Right lobe of liver (tissue), 6 donors: ENCODE measurements around the gene CD58. TPM values are rescaled to one million over a fixed set of nuclear protein-coding genes. Genes with fewer than 3 reads are reported as not detected.
A peak's percentile ranks its signal among the peaks of the same experiment; 100 is the strongest.

ENCODE experiments used
- ATAC-seq, 4 donors: fragments of 200-7000 bp; cut with Tn5 transposase; one replicate each; pipeline ENCODE4 v1.9.1; 2020; ENCODE audit warnings: mild to moderate bottlenecking in 4 of 4, moderate library complexity in 4 of 4
- DNase-seq, 3 donors: peaks; one replicate each; pipeline ENCODE4 v3.0.0-alpha.2; 2020
- H3K27ac ChIP-seq, 3 donors: fragments of 200-600 bp; one replicate each; pipeline ENCODE4 v1.8.0; 2022
- H3K27me3 ChIP-seq, 2 donors: fragments of 200-600 bp; one replicate each; pipeline ENCODE4 v1.8.0; 2022
- H3K36me3 ChIP-seq, 4 donors: fragments of 200-600 bp; sonication (generic) in 1 of 4; one replicate each; pipeline versions ENCODE4 v1.5.1 to v1.8.0; 2017 to 2022; ENCODE audit warnings: control low read depth in 1 of 4
- H3K4me1 ChIP-seq, 4 donors: fragments of 200-600 bp; sonication (generic) in 1 of 4; one replicate each; pipeline versions ENCODE4 v1.5.1 to v1.8.0; 2017 to 2022; ENCODE audit warnings: control low read depth in 1 of 4
- H3K4me3 ChIP-seq, 3 donors: fragments of 200-600 bp; one replicate each; pipeline ENCODE4 v1.8.0; 2022
- H3K9me3 ChIP-seq, 4 donors: fragments of 200-600 bp; sonication (generic) in 1 of 4; one replicate each; pipeline versions ENCODE4 v1.5.1 to v1.8.0; 2017 to 2022; ENCODE audit warnings: control low read depth in 1 of 4
- CTCF ChIP-seq, 4 donors: fragments of 200-600 bp in 3 of 4; fragments of 450-650 bp in 1 of 4; IDR thresholded peaks; one replicate each; pipeline versions ENCODE4 v1.5.1 to v1.8.0; 2016 to 2022; ENCODE audit warnings: antibody characterized with exemption in 4 of 4, mild to moderate bottlenecking in 2 of 4
- POLR2A ChIP-seq: fragments of 450-650 bp; IDR thresholded peaks from one replicate; pipeline ENCODE4 v1.6.1; 2017; ENCODE audit warnings: antibody characterized with exemption, mild to moderate bottlenecking
- WGBS: methylation state at CpG from one replicate; pipeline ENCODE4 v1.1.6; 2018; ENCODE audit warnings: low coverage, low lambda C conversion rate; ENCODE audit not compliant: insufficient coverage; ENCODE audit errors: missing lambda C conversion rate; 5-methylcytosine and 5-hydroxymethylcytosine counted together
- intact Hi-C, 2 donors: fragments of 100-400 bp; cut with DNase I; formaldehyde crosslinking; loops; one replicate each; pipeline versions ENCODE4 v1.11.2 to v1.14.1; 2022
- total RNA-seq, 6 experiments: library from RNA; depleted of rRNA in 2 of 6; stranded (reverse); fragments of >200 nt in 2 of 6; fragmentation: NEBNext Ultra II Directional in 3 of 6; extraction: Animal tissue kit (Norgen Biotek cat#: 25700) in 3 of 6; gene quantifications; one replicate each; pipeline versions ENCODE4 v1.1.0 to v1.2.4, GENCODE V29; 2016 to 2023
- donor health status: DM: no; HTN: yes; CAD: no.
- donor health status: DM: no; HTN: no; CAD: no.
- donor health status: DM: no; HTN: no; CAD: no.
- donor health status: DM: no; HTN: yes; CAD: no.
- donor health status: DM: no; HTN: yes; CAD: no.

Gene CD58
- total RNA-seq, 6 experiments from 2014 or later = 3.5 to 13.8 (median 7.5) TPM

GRCh38 chr1:116538544-116538943 lies 32.3 kb downstream of the CD58 start:
- intact Hi-C loops = no loop called here
- peak in 3 of 4 donors; percentile 37 to 99 (median 57) for ATAC-seq
- Histone ChIP-seq H3K4me3 (no peak overlapping the region), H3K27ac (no peak overlapping the region), H3K36me3 (peaks cover 0 to 10% (median 0%) of the 10 kb centered on the region in 4 donors), H3K9me3 (no peaks in the 10 kb centered on the region), H3K27me3 (no peaks in the 10 kb centered on the region), H3K4me1 (no peaks in the 10 kb centered on the region)
- WGBS = 100% methylated on average over 1 of the region's 1 CpG
- TF ChIP-seq CTCF (IDR thresholded peaks at IDR 0.05) (no peak), POLR2A (no peak)
- DNase-seq = no peak

- Histone ChIP-seq H3K9me3 (no peaks in the 10 kb centered on the region), H3K4me1 (no peaks in the 10 kb centered on the region), H3K4me3 (no peak overlapping the region), H3K36me3 (peaks cover 0 to 7% (median 0%) of the 10 kb centered on the region in 4 donors), H3K27ac (no peak overlapping the region), H3K27me3 (no peaks in the 10 kb centered on the region)
- TF ChIP-seq CTCF (IDR thresholded peaks at IDR 0.05) (no peak), POLR2A (no peak)
- ATAC-seq = no peak
- intact Hi-C loops = no loop called here
- DNase-seq = no peak
- 67% methylated on average over 1 of the region's 1 CpG for WGBS
Measured at GRCh38 chr1:116537898-116538297, 32.9 kb downstream of the CD58 start.

- no peak for ATAC-seq
- WGBS = 72% methylated on average over 2 of the region's 3 CpGs
- TF ChIP-seq CTCF (IDR thresholded peaks at IDR 0.05) = no peak
- TF ChIP-seq POLR2A = no peak
Measured at GRCh38 chr1:116537040-116537831, 33.6 kb downstream of the CD58 start.

GRCh38 chr1:116534014-116534739 lies 36.6 kb downstream of the CD58 start:
- no peaks in the 10 kb centered on the region for H3K27me3 ChIP-seq
- peaks cover 0 to 7% (median 0%) of the 10 kb centered on the region in 4 donors for H3K36me3 ChIP-seq
- ATAC-seq = no peak
- H3K4me3 ChIP-seq = no peak overlapping the region
- no peak for DNase-seq
- intact Hi-C loops = no loop called here
- no peaks in the 10 kb centered on the region for H3K4me1 ChIP-seq
- no peak for TF ChIP-seq CTCF (IDR thresholded peaks at IDR 0.05)
- no peak for TF ChIP-seq POLR2A
- 87% methylated on average over 28 of the region's 45 CpGs for WGBS
- H3K27ac ChIP-seq = no peak overlapping the region
- H3K9me3 ChIP-seq = no peaks in the 10 kb centered on the region

More at GRCh38 chr1:116537040-116537831, 33.6 kb downstream of the CD58 start:
- Histone ChIP-seq H3K27me3 (no peaks in the 10 kb centered on the region), H3K9me3 (no peaks in the 10 kb centered on the region), H3K4me3 (no peak overlapping the region), H3K36me3 (peaks cover 0 to 7% (median 0%) of the 10 kb centered on the region in 4 donors), H3K27ac (no peak overlapping the region), H3K4me1 (no peaks in the 10 kb centered on the region)
- no peak for DNase-seq
- intact Hi-C loops = no loop called here
